Measurements from ENCODE around the gene OPTN.
"Not testable (repeated sequence)": the region's sequence is repeated elsewhere in the genome, so short reads cannot be mapped to it uniquely, and the experiment has no call there.

Gene OPTN

GRCh38 chr10:13099666-13100348, at the start of gene OPTN:
Gene OPTN (plus strand): TSS chr10:13100163. CDS start chr10:13109123, 8,960 bp downstream.
- peak; percentile 27 for DNase-seq

- DNase-seq, result no peak
These were observed 48.8 kb upstream of the OPTN start for GRCh38 chr10:13051126-13051694.

- not testable (repeated sequence) for DNase-seq
These were observed 46.8 kb upstream of the OPTN start for GRCh38 chr10:13053208-13053607.

GRCh38 chr10:13053794-13054462, 46.0 kb upstream of the OPTN start:
- DNase-seq, result peak; percentile 30

GRCh38 chr10:13054844-13055243, 45.1 kb upstream of the OPTN start:
- DNase-seq, result no peak

- no peak for DNase-seq
These were observed 43.4 kb upstream of the OPTN start for GRCh38 chr10:13056456-13057077.

- no peak for DNase-seq
These were observed 37.2 kb upstream of the OPTN start for GRCh38 chr10:13062803-13063202.

- DNase-seq, result no peak
These were observed 33.4 kb upstream of the OPTN start for GRCh38 chr10:13066527-13066926.

- DNase-seq, result no peak
These were observed 32.5 kb upstream of the OPTN start for GRCh38 chr10:13067431-13067830.

GRCh38 chr10:13068071-13068470, 31.9 kb upstream of the OPTN start:
- no peak for DNase-seq

GRCh38 chr10:13068484-13068883, 31.5 kb upstream of the OPTN start:
- DNase-seq, result no peak

GRCh38 chr10:13072339-13072738, 27.6 kb upstream of the OPTN start:
- no peak for DNase-seq

- peak; percentile 16 for DNase-seq
These were observed 25.2 kb upstream of the OPTN start for GRCh38 chr10:13074563-13075451.

GRCh38 chr10:13078912-13079775, 20.8 kb upstream of the OPTN start:
- no peak for DNase-seq

- DNase-seq, result no peak
These were observed 20.2 kb upstream of the OPTN start for GRCh38 chr10:13079776-13080050.

- DNase-seq, result no peak
These were observed 19.3 kb upstream of the OPTN start for GRCh38 chr10:13080643-13081042.

GRCh38 chr10:13083700-13084099, 16.3 kb upstream of the OPTN start:
- DNase-seq, result not testable (repeated sequence)

- DNase-seq, result no peak
These were observed 13.9 kb upstream of the OPTN start for GRCh38 chr10:13086056-13086455.

GRCh38 chr10:13087601-13087985, 12.4 kb upstream of the OPTN start:
- no peak for DNase-seq

- no peak for DNase-seq
These were observed 11.9 kb upstream of the OPTN start for GRCh38 chr10:13087986-13088618.

GRCh38 chr10:13089345-13089744, 10.6 kb upstream of the OPTN start:
- no peak for DNase-seq

GRCh38 chr10:13090289-13090688, 9.7 kb upstream of the OPTN start:
- no peak for DNase-seq

All from DMS79 (cell line).